Effector CD4-positive, alpha-beta T cell (primary cell): ENCODE results near the gene ROR2.

Experiments used
- DNase-seq: peaks from one replicate; pipeline ENCODE4 v3.0.0-alpha.2; 2020

The ROR2 gene

DNA sequence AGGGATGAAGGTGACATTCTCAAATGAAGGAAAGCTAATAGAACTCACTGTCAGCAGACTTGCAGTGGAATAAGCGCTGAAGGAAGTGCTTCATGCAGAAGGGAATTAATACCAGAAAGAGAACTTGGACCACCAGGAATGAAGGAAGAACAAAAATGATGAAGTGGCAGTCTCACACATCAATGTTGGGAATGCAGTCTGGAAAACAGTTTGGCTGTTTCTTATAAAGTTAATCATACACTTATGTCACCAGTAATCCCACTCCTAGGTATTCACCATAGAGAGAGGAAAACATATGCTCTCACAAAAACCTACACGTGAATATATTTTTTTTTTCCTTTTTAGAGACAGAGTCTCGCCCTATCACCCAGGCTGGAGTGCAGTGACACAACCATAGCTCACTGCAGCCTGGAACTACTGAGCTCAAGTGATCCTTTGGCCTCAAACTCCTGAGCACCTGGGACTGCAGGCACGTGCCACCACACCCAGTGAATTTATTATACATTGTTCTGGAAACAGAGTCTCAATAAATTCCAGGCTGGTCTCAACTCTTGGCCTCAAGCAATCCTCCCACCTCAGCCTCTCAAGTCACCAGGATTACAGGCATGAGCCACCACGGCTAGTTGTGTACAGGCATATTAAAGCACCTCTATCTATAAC, 81.2 kb downstream of the ROR2 start:
- DNase-seq: no peak

DNA sequence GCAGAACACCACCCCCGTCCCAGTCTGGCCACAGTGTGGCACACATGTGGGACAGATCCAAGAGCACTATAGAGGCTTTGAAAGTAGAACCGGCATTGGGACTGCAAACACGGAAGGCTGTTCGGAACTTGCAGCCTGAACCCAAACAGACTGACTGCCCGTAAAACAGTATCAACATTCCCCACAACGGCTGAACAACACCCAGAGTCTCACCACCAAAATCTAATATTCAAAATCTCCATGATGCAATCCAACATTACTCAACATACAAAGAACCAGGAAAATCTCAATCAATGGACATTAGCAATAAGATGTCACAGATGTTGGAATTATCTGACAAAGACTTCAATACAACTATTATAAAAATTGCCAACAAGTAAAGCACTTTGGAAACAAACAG, 82.3 kb downstream of the ROR2 start:
- DNase-seq: no peak

DNA sequence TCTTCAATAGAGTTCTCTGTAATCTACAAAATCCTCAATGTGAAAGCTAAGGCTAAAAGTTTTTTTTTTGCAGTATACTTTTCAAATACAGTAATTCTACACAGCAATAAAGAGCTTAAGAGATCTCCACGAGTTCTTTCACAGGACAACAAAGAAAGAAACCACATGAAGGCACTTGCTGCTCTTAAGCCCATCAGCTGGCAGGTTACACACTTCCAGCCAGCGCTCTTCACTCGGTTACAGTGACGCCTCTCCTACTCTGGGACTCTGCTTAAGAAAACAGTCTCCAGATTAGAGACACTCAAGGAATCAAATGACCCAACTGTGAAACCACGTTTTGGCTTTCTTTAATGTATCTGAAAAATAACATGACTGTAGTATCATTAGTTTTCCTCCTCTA, 85.0 kb downstream of the ROR2 start:
- no peak for DNase-seq

DNA sequence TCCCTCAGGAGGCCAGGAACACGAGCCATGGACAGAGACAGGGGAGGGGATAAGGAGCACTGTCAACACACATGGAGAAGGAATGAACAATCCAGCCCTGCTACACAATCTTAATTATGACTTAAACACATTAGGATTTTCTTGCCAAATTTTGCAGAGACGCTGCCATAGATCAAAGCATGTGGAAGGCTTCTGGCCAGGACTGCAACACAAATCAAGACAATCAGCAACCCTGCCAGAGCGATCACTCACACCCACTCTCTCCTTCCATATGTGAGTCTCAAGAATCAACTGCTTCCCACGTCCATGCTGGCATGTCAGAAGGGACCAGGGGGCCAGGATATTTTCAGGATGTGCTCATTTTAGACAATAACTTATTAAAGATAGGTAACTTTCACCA, 85.6 kb downstream of the ROR2 start:
- no peak for DNase-seq

DNA sequence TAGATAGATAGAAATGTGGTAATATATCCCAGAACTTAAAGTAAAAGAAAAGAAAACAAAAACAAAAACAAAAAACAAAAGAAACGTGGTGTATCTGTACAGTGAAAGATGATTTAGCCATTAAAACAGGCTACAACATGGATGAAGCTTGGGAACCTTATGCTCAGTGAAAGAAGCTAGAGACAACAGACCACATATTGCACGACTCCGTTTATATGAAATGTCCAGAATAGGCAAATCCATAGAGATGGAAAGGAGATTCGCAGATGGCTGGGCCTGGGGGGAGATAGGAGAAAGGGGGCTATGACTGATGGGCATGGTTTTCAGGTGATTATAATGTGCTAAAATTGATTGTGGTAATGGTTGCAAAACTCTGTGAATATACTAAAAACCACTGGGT, 86.6 kb downstream of the ROR2 start:
- DNase-seq: no peak

DNA sequence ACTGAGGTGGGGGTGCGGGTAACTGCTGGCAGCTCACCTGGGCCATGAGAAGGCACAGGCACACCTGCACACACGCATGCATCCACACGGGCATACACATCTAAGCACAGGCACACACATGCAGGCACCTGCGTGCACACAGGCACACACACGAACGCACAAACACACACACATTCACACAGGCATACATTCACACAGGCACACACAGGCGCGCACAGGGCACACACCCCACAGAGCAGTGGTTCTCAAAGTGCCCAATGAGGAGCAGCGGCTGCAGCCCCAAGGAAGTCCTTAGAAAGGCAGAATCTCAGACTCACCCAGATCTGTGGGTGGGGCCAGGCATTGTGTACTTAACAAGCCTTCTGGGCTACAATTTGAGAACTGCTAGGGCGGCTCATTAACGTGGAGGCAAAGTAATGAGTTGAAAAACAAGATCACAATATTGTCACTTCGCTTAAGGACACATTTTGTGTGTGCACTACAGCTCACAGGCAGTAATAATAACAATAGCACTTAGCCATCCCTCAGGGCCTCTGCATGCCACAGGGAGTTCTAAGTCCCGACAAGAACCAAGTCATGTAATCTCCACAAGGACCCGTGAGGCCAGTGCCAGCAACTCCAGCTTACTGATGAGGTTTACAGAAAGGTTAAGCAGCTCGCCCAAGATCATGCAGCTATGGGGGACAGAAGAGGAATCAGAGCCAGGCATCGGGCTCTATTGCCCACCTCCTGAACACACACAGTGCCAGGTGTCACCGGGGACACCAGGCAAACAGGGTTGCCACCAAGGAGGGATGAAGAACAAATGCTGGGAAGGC, 91.6 kb downstream of the ROR2 start:
- no peak for DNase-seq

DNA sequence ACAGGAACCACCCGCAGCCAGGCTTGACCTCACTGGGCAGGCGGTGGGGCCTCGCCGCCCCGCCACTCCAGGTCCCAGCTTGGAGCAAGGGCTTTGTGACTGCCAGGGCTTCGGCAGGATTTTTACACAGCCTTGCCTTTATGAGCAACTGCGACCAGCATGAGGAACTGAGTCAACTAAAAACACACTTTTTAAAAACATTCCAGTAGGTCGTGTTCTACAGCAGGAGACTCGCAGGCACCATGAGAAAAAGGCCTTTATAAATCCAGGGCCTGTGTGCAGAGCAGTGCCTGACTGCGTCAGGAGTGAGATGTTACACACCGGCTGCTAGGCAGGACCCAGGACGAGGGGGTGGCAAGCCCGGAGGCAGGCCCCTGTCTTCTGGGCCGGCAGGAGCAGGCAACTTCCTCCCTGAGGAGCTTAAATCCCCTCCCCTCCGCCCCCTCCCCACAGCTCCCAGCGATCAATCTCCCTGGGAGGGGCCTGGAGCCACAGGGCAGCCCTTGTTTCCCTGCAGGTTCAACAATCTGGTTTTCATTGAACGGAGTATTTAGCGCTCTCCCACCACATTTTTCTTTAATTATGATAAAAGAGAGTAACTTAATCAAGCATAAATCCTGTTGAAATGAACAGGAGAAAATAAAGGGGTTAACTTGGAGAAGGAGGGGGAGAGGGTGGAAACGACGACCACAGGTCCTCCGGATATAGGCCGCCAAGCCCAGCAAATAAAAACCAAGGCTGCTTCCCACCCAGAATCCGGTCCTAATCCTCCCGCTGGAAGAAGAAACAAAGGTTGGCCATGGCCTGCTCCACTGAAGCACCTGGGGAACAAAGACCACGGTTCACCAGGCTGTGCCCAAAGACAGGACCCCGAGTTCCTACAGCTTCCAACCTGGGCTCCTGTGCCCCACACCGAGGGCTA, 92.5 kb downstream of the ROR2 start:
- no peak for DNase-seq

DNA sequence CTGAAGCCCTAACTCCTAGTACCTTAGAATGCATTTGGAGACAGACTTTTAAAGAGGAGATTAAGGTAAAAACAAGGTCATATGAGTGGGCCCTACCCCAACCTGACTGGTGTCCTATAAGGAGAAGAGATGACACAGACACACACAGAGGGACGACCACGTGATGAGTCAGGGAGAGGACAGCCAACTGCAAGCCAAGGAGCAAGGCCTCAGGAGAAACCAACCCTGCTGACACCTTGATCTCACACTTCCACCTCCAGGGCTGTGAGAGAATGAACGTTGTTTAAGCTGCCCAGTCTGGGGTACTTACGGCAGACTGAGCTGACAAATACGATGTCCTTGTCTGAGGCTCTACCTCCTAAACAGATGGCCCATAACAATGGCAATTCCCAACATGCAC, 93.6 kb downstream of the ROR2 start:
- no peak for DNase-seq

DNA sequence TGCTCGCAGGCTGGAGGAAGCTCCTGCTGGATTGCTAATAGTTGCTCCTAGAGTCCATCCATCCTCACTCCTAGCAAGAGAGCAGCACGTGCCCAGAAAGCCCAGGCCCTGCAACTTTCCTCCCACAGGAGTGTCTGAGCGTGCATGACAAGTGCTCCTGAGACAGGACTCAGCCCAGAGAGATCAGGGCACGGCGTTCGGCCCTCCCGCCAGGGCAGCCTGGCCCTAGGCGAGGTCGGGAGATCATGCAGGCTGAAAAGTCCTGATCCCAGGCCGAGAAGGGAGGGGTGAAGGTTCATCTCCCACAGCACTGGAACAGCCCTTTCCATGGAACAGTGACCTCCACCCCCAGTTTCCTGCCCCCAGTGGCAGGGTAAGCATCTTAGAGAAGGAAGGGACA, 94.8 kb downstream of the ROR2 start:
- no peak for DNase-seq

DNA sequence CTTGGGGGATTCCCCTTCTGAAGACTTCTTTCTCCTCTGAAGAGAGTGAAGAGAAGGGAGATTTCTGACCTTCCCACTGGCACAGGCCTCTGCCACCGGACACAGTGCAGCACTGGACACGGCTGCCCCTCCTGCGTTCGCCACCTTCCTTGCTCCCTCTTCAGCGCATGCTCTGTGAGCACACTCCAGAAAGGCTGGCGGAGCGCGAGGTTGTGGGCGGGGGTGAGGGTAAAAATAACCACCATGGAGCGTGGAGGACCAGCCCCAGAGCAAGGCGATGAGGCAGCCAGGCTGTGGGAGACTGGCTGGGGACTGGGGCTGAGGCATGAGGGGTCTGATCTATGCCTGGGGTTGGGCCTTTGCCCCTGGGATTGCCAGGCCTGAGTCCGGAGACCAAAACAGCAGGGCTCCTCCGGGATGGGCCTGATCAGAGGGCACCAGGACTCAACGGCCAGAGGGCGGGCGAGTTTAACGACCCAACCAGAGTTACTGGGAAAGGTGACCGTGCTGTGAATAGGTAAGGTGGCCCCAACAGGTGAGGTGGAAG, 97.2 kb downstream of the ROR2 start:
- no peak for DNase-seq

DNA sequence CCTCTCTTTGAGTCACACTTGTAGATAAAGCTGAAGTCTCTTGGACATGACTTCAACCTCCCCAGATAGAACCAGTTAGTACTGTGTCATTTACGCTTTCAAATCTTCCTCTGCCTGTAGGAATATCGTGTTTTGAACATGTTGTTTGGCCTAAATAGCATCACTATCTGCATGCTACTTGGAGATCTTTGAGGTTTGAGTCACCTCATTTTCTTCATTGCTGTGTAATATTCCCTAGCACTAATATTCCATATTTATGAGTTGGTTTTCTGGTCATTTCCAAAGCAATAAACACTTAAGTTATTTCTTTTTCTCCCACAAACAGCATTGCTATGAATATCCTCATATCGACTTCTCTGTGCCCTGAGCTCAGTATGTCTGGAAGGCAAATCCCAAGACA, 100.3 kb downstream of the ROR2 start:
- DNase-seq: no peak

DNA sequence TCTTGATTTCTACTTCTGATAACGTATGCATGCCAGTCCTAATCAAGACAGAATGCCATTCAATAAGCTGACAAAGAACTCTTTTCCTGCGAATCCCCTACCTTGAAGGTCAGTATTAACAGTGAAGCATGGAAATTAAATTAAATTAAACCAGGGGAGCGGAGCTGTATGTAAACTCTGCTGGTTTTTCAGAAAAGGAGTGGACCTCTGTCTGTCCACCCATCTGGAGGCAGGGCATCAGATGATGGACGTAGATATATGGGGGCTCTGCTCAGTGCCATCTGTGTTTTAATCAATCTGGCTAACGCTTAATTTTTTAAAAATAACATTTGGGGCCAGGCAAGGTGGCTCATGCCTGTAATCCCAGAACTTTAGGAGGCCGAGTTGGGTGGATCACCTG, 101.9 kb downstream of the ROR2 start:
- no peak for DNase-seq

DNA sequence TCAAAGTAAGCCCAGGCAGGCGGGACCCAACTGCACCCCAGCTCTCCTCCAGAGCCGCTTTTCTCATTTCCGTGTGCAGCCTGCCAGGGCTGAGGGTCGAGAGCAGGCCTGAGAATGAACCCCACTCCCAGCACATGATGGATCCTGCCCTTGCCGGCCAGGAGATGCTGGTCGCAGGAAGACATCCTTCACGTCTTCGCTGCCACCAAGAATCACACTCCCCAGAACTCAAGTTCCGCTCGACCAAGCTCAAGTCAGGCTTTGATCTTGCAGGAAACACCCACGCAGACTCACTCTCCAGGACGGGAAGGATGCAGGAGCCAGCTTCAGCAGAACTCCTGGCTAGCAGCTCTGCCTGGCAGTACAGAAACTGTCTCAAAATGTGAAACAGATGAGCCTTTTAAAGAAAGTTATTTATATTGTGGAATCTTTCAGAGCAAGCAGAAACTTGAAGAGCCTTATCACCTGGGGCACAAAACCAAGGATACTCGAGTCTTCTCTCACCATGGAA, 102.4 kb downstream of the ROR2 start:
- DNase-seq: no peak

DNA sequence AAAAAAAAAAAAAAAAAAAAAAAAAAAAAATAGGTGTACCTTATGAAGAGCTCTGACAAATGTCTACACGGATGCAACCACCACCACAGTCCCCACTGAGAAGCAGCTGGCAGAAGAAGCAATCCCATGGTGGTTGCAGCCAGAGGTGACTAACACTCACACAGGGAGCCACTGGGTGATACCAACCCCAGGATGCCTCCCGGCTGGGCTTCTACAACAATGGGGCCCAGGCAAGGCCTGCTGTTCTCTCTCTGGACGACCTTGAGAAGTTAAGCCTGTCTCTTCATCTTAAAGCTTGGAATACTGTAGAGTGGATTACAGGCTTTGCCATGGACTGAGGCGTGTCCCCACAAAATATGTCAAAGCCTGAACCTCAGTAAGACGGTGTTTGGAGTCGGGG, 104.1 kb downstream of the ROR2 start:
- no peak for DNase-seq

DNA sequence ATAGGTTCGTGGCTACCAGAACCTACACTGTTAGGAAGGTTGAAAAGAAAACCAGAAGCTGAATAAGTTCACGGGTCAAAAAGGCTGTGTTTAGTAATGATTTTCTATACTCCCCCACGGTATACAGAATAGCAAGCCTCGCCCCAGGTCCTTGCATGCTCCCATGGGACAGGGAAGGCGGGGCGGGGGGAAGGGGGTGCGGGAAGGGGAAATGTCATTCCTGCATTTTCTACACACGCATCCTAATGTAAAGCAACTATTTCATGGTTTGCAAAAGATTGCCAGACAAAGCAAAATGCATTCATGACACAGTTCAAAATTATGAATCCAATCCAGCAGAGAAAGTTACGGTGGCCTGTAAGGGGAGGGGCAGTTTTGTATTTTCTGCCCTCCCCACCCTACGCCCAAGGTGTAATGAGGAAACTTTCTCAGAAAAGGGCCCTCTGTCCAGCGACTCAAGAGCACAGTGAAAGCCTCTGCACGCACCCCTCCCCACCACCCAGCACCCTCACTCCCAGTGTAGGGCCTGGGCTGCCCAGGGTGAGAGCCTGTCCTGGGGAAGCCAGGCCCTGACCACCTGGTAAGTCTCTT, 105.2 kb downstream of the ROR2 start:
- no peak for DNase-seq

DNA sequence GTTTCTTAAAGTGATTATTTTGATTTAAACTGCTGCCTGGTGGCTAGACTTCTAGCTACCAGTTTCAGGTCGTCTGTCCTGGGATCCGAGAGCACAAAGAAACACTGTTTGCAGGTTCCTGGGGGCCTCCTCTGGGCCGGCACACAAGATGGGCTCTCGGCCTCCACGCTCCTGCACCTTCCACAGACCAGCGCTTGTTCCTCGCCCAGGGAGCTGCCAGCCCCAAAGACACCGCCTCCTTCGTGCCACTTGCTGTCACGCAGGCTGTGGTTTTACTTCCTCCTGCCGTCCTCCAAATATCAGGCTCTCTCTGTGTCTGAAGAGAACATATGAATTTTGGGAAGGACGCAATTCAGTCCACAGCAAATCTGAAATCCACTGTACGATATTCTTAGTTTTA, 105.8 kb downstream of the ROR2 start:
- DNase-seq: no peak

DNA sequence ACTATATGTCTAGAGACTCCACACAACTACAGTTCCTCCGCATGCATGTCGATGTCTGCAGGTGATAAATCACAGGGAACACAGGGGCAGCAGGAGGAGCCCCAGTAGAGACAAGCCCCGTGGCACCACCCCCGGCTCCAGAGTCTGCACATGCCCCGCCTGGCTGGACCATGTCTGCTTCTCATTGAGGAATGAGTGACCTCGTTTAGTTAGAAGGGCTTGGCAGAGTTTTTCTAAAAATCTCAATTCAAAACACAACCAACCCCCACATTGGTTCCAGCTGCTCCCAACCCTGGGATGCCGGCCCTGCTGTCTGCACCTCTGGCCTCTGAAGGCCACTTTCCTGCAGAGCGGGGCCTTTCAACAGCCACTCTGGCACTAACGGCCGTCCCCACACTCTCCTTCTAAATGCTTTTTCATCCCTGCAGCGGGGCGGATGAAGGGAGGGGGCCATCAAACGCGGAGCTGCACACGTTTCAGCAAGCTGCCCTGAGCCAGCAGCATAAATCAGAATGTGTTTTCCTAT, 106.3 kb downstream of the ROR2 start:
- no peak for DNase-seq

DNA sequence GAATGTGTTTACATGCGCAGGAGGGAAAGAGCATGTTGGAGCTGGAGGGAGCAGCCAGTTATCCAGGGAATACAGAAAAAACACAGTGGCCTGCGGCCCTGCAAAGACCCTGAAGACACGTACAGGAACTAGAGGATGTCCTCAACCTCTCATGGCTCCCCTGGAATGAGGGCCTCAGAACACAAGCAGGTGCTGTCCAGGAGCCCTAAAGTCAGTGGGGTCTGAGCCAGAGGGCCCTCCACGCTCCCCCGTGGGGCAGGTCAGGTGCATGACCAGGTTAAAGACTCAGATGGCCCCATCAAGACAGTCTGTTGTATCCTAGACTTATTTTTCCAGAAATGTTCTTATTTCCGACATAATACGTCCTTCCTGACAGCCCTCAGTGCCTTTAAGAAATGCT, 106.9 kb downstream of the ROR2 start:
- no peak for DNase-seq

DNA sequence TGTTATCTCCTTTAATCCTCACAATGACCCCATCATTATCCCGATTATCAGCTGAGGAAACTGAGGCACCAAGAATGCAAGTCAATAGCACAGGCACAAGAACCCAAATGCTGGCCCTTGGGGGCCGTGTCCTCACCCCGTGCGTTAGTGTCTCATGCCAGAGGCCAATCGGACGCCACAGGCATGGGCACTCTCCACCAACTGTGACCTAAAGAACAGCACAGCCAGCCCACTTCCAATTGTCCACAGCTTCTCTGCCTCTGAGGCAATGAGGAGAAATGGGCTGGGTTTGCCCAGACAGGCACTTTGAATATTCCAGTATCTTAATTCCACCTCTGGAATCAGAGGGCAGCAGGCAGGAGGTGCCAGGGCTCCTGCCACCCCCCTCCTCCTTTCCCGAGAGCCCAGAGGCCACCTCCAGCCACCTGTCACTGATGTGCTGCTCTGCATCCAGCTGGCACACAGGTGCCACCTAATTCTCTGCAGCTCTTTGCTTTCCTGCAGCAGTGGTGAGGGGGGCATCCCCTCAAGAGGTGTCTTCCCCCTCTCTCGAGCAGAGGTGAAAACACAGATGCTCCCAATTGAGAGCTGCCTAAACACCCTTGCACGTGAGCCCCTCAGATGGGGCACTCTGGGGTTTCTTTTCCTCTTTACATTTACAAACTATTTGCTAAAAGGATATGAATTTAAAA, 107.5 kb downstream of the ROR2 start:
- DNase-seq: no peak

DNA sequence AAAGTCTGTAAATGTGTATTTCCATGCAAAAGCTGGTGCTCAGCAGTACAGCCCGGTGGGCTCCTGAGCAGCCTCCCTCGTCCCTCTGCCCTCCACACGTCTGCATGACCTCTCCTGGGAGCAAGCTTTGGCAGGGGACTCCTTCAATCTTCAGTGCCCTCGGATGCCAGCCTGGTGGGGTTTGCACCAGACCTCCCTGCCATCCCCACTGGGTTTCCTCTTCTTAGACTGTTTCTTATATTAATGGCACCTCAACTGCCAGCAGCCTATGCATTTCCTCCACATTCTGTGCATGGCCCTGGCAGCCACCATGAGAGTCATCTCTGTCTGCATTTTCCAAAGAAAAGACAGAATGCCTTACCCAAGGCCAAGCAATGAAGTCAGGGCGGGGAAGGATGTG, 108.4 kb downstream of the ROR2 start:
- no peak for DNase-seq

DNA sequence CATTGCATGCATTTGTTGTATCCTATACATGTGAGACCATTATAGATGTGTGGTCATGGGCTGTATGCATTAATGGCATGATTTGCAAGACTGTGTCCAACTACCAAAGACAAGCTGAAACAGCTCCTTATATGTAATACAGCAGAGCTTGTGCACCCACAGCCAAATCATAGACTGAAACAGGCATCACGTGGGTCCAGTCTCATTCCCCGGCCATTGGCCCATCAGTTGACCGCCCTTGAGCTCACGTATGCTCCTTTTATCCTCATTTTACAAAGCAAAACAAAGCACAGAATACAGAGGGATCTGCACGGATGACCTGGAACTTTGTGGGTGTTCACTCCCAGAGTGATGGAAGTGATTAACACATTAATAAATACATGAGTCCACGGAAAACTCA, 109.1 kb downstream of the ROR2 start:
- no peak for DNase-seq

DNA sequence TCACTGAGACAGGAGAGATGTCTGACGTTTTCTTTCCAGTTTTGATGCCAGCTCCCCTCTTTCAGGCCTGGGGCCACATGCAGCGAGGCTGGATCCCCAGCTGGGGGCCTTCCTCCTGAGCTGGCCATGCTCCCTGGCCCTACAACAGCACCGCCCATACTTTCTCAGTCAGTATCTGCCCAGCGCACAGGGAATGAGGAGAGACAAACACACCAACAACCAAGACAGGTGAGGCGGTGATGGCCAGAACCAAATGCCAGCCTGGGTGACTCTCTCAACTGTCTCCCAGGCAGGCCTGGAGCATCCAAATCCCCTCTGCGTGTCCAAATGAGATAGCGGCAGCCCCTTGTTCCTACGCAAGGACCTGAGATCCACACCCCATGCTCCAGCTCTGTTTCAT, 109.6 kb downstream of the ROR2 start:
- no peak for DNase-seq
